ENCODE measurements around the gene KCNMB1. TPM values are rescaled to one million over a fixed set of nuclear protein-coding genes. Genes with fewer than 3 reads are reported as not detected.

KCNMB1 gene
- total and polyA plus RNA-seq, 10 of the 15 experiments (the other 5 are each of a cell fraction or from before 2014, with no cell fraction given) = 1.2 to 3.6 (median 2.6) TPM

DNA sequence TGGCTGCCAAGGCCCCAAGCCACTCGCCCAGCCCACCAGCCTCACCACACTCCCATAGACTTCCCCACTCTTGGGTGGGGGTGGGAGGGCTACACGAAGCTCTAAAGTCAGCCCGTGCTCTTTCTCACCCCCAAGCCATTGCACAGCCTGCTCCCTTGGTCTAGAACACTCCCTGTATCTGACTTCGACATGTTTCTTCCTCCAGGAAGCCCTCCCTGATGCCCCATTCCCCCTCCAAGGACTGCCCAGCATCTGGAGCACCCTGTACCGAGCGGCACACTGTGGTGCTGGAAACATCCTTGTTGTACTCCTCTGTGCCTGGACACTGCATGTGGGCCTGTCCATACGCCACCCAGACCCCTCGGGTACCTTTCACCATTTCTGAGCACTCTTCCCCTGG is 49.4 kb upstream of the KCNMB1 start (continued):
- TF ChIP-seq, protein P1, sequence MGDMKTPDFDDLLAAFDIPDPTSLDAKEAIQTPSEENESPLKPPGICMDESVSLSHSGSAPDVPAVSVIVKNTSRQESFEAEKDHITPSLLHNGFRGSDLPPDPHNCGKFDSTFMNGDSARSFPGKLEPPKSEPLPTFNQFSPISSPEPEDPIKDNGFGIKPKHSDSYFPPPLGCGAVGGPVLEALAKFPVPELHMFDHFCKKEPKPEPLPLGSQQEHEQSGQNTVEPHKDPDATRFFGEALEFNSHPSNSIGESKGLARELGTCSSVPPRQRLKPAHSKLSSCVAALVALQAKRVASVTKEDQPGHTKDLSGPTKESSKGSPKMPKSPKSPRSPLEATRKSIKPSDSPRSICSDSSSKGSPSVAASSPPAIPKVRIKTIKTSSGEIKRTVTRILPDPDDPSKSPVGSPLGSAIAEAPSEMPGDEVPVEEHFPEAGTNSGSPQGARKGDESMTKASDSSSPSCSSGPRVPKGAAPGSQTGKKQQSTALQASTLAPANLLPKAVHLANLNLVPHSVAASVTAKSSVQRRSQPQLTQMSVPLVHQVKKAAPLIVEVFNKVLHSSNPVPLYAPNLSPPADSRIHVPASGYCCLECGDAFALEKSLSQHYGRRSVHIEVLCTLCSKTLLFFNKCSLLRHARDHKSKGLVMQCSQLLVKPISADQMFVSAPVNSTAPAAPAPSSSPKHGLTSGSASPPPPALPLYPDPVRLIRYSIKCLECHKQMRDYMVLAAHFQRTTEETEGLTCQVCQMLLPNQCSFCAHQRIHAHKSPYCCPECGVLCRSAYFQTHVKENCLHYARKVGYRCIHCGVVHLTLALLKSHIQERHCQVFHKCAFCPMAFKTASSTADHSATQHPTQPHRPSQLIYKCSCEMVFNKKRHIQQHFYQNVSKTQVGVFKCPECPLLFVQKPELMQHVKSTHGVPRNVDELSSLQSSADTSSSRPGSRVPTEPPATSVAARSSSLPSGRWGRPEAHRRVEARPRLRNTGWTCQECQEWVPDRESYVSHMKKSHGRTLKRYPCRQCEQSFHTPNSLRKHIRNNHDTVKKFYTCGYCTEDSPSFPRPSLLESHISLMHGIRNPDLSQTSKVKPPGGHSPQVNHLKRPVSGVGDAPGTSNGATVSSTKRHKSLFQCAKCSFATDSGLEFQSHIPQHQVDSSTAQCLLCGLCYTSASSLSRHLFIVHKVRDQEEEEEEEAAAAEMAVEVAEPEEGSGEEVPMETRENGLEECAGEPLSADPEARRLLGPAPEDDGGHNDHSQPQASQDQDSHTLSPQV (IDR thresholded peaks at IDR 0.05) = no peak
- TF ChIP-seq, protein P2, sequence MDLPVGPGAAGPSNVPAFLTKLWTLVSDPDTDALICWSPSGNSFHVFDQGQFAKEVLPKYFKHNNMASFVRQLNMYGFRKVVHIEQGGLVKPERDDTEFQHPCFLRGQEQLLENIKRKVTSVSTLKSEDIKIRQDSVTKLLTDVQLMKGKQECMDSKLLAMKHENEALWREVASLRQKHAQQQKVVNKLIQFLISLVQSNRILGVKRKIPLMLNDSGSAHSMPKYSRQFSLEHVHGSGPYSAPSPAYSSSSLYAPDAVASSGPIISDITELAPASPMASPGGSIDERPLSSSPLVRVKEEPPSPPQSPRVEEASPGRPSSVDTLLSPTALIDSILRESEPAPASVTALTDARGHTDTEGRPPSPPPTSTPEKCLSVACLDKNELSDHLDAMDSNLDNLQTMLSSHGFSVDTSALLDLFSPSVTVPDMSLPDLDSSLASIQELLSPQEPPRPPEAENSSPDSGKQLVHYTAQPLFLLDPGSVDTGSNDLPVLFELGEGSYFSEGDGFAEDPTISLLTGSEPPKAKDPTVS (IDR thresholded peaks at IDR 0.05; ENCODE audit: low read depth, low read length) = no peak
- TF ChIP-seq, protein P3, sequence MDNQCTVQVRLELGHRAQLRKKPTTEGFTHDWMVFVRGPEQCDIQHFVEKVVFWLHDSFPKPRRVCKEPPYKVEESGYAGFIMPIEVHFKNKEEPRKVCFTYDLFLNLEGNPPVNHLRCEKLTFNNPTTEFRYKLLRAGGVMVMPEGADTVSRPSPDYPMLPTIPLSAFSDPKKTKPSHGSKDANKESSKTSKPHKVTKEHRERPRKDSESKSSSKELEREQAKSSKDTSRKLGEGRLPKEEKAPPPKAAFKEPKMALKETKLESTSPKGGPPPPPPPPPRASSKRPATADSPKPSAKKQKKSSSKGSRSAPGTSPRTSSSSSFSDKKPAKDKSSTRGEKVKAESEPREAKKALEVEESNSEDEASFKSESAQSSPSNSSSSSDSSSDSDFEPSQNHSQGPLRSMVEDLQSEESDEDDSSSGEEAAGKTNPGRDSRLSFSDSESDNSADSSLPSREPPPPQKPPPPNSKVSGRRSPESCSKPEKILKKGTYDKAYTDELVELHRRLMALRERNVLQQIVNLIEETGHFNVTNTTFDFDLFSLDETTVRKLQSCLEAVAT (IDR thresholded peaks at IDR 0.05) = no peak
- TF ChIP-seq ZBED1 (IDR thresholded peaks at IDR 0.05; ENCODE audit: borderline replicate concordance) = no peak
- no peak for TF ChIP-seq USF1 (IDR thresholded peaks at IDR 0.05; ENCODE audit: borderline replicate concordance, extremely low read length, insufficient read depth, low read depth, low read length)
- TF ChIP-seq BCL11A (IDR thresholded peaks at IDR 0.05; ENCODE audit: low read depth, low read length) = no peak
- no peak for TF ChIP-seq ZNF207 (IDR thresholded peaks at IDR 0.05; ENCODE audit: borderline replicate concordance)
